NCI-H1105 treated with DMSO at 0.1 percent for 48 hours (cell line): ENCODE results near the gene PRPF6.

ENCODE experiments used
- DNase-seq: peaks from one replicate; lab custom pipeline; 2025; lab: John Stamatoyannopoulos, UW

PRPF6 gene

DNA sequence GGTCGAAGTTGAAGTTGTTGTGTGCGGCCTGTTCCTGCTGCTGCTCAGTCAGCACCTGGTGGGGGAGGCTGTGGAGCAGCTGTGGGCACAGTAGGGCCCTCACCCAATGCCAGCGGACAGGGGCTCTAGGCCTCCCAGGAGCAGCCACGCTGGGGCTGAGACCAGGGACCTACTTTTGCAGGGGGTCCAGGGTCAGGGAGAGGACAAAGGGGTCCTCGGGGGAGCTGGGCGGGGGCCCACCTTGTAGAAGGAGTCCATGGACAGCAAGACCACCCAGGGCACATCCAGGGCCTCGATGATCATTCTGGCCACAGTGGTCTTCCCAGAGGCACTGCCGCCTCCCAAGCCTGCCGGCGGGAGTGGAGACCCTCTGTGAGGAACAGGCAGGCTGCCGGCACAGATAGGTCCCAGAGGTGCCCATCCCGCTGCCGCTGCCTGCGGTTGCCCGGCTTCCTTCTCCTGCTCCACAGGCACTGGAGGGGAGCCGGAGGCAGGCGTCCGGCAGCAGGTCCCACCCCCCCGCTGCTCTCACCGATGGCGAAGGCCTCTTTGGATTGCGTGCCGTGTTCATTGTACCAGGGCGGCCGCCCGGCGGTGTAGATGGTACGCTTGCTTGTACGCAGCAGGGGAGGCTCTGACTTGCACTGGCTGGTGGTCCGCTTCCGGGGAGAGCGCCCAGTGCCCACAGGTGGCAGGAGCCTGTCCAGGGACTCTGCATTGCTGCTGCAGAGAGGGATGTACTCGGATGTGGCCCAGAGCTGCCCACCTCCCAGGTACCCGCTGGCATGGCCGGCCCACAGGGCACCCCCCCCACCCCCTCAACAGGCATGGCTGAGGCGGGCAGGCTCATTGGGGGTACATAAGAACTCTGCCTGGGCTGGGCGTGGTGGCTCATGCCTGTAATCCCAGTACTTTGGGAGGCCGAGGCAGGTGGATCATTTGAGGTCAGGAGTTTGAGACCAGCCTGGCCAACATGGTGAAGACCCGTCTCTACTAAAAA, 34.7 kb upstream of the PRPF6 start:
- no peak for DNase-seq

- DNase-seq = no peak
Measured at GRCh38 chr20:63946986-63947637, 33.8 kb upstream of the PRPF6 start.

GRCh38 chr20:63947638-63948456, 33.1 kb upstream of the PRPF6 start:
- no peak for DNase-seq

DNA sequence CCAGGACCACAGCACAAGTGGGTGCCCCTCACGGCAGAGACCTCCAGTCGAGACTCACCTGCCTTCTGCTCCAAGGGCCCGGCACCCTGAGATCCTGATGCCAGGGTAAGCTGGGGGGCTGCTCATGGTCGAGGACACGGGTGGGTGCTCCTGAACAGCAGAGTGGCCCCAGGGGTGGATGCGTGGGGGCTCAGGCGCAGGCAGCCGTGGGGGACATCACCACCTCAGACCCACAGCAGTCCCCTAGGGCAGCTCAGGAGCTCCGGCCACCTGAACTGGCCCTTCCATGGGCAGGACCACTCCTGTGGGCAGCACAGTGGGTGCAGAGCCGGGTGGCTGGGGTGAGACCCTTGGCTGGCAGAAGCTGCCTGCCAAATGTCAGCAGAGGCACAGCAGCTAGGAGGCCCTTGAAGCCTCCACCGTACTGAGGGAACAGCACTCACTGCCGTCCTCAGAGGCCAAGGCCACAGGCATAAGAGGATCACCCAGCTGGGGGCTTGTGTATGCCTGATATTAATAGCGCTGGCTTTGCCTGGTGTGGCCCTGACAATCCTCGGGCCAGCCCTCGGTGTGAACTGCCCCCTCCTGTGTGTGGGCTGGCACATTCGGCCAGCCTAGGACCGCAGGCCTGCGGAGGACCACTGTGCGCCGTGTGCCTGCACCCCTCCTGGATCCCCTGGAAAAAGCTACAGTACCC, 30.1 kb upstream of the PRPF6 start:
- DNase-seq = no peak

- DNase-seq = no peak
Measured at GRCh38 chr20:63951398-63952209, 29.3 kb upstream of the PRPF6 start.

- no peak for DNase-seq
Measured at GRCh38 chr20:63952210-63952535, 28.8 kb upstream of the PRPF6 start.

DNA sequence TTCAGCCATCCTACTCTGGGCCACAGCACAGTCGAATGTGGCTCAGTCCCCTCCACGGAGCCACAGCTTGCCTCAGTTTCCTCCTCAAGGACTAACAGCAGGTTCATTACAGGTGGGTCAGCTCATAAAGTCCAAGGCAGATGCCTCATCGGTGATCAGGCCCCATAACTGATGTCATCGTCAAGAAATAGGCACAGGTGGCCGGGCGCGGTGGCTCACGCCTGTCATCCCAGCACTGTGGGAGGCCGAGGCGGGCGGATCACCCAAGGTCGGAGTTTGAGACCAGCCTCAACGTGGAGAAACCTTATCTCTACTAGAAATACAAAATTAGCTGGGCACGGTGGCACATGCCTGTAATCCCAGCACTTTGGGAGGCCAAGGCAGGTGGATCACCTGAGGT, 28.2 kb upstream of the PRPF6 start:
- DNase-seq = no peak

GRCh38 chr20:63953764-63954429, 27.0 kb upstream of the PRPF6 start:
- DNase-seq = no peak

DNA sequence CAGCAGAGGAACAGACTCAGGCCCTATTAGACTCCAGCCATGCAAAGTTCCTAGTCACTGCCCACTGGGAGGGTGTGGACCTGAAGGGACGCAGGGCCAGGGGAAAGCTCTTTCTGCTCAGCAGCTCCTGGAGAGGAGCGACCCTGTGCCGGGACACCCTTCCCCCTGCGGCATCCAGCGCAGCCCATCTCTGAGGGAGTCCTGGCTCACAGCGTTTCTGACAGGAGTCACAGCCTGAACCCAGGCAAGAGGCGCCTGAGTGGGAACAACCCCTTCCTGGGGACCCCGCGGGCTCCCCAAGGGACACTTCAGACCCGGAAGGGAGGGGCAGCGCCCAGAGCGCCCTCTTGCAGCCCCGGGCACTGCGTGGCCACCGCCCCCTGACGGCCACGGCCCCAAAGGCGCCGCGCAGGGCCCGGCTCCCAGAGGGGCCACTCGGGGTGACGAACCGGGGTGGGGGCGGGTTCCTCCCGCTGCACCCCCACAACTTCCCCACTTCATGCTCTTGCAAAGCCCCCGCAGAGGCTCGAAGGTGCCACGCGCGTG, 25.6 kb upstream of the PRPF6 start:
- DNase-seq = no peak

GRCh38 chr20:63955827-63956663, 24.9 kb upstream of the PRPF6 start, which contains the start of gene UCKL1:
TSS of gene UCKL1 (minus strand) at chr20:63956416. CDS start at chr20:63956372, 44 bp downstream.
- peak; percentile 82 for DNase-seq

- no peak for DNase-seq
Measured at GRCh38 chr20:63956664-63957003, 24.3 kb upstream of the PRPF6 start.

GRCh38 chr20:63957004-63957689, 23.8 kb upstream of the PRPF6 start:
- peak; percentile 85 for DNase-seq

DNA sequence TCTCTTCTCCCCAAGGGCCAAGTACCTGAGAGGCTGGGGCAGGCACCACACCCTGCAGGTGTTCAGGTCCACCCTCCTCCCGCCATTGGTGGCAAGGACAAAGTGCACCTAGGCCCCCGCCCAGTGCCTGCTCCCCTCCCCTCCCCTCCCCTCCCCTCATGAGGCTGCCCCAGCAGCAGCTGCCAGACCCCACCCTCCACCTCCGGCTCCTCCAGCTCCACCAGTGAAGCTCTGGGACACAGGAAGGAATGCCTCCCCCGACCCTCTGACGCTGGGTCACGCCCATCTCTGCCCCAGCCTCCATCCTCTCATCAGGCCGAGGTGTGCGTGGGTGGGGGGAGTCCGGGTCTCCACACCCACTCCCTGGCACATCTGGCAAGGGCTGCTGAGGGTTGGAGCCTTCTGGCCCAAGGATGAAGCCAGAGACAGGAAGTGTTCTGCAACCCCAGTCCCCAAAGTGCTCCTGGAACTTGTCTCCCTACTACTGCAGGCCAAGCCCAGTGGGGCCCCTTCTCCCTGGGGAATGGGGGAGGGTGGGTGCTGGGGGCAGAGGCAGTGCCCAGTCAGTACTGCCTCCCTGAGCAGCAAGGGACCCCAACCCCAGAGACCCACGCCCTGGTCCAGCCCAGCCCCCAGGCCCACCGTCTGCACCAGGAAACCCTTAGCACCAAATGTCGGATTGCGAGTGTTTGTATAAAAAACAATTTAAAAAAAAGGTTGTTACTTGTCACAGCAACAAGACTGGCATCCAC, 23.1 kb upstream of the PRPF6 start:
- peak; percentile 85 for DNase-seq

DNA sequence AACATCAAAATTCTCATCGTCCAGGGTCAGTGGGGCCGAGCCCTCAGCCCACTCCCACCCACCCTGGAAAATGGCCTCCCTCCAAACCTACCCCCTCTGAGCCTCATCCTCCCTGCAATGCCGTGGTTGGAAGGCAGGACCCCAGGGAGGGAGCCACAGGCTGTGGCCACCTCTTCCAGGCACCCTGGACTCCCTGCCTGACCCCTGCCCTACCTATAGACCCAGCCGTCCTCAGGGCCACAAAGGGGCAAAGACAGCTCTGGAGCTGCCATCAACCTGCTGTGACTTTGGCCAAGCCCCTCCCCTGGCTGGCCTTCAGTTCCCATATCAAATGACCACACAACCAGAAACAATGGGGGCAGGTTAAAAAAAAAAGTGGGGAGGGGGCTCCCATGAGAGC, 22.5 kb upstream of the PRPF6 start:
- no peak for DNase-seq

DNA sequence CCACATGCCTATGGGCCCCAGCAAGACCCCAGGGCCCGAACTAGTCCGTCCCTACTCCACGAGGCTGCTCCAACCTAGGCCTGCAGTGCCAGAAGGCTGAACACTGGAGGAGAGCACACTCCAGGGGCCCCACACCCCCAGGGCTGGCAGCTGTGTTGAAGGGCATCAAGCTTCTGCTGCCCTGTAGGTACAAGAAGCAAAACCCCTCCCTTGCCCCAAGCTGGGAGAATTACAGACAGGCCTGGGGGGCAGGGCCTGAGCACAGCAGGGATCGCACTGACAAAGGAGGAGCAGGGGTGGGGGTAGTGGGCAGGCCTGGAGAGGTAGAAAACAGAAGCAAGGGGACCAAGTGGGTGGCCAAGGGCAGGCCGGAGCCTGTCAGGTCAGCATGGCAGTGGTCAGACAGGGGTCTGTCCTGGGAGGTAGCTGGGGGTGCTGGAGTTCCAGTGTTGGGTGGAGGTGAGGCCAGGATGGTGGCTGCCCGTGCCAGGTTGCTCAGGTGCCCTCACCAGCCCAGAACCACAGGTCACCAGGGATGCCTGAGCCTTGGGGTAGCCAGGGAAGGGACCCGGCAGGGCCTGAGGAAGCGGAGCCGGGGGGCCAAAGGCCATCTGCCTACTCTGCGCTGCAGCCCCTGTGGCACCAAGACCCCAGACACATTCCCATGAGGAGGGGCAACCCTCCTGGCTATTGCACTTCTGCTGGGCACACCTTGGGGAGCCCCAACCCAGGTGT, 21.8 kb upstream of the PRPF6 start:
- DNase-seq = no peak

- no peak for DNase-seq
Measured at GRCh38 chr20:63959699-63960075, 21.2 kb upstream of the PRPF6 start.
